Neuronal stem cell (in vitro differentiated cells): ENCODE results near the gene ARHGAP26.

ENCODE experiments used
- DNase-seq: peaks from one replicate; pipeline ENCODE4 v3.0.0-alpha.2; 2013; ENCODE audit warnings: low spot score
- H2AFZ ChIP-seq: one replicate; pipeline ENCODE4 v1.6.1; 2013; ENCODE audit warnings: mild to moderate bottlenecking, low read length, inconsistent platforms
- H2AK5ac ChIP-seq: 2 replicates; pipeline ENCODE4 v1.6.1; 2013; ENCODE audit warnings: low read depth, mild to moderate bottlenecking, inconsistent platforms, low read length, moderate library complexity, mixed read lengths
- H2BK120ac ChIP-seq: 2 replicates; pipeline ENCODE4 v1.6.1; 2013; ENCODE audit warnings: low read depth, mild to moderate bottlenecking, inconsistent platforms, low read length, moderate library complexity, mixed read lengths
- H2BK12ac ChIP-seq: one replicate; pipeline ENCODE4 v1.6.1; 2013; ENCODE audit warnings: low read length, inconsistent platforms
- H2BK15ac ChIP-seq: 2 replicates; pipeline ENCODE4 v1.6.1; 2013; ENCODE audit warnings: mild to moderate bottlenecking, low read length, inconsistent platforms, mixed read lengths
- H2BK5ac ChIP-seq: one replicate; pipeline ENCODE4 v1.6.1; 2013; ENCODE audit warnings: inconsistent platforms, mild to moderate bottlenecking, low read length, moderate library complexity
- H3K14ac ChIP-seq: one replicate; pipeline ENCODE4 v1.6.1; 2013; ENCODE audit warnings: low read length, inconsistent platforms
- H3K18ac ChIP-seq: 2 replicates; pipeline ENCODE4 v1.6.1; 2013; ENCODE audit warnings: low read length, inconsistent platforms
- H3K23ac ChIP-seq: 2 replicates; pipeline ENCODE4 v1.6.1; 2013; ENCODE audit warnings: low read depth, mild to moderate bottlenecking, mixed read lengths, low read length, inconsistent platforms; ENCODE audit not compliant: poor library complexity
- H3K27ac ChIP-seq: replicated peaks from 3 replicates; pipeline ENCODE4 v1.5.1; 2013; ENCODE audit warnings: low read length, inconsistent platforms
- H3K27me3 ChIP-seq, 3 experiments: 2 replicates each; pipeline ENCODE4 v1.6.1; 2013; ENCODE audit warnings: low read length in 3 of 3, mild to moderate bottlenecking in 2 of 3, inconsistent platforms in 1 of 3, low read depth in 1 of 3, mixed read lengths in 1 of 3, moderate library complexity in 1 of 3; ENCODE audit not compliant: control insufficient read depth in 3 of 3, insufficient read depth in 3 of 3
- H3K36me3 ChIP-seq, 2 donors: replicated peaks in 1 of 2; 2 replicates each; pipeline ENCODE4 v1.6.1; 2013; ENCODE audit warnings: low read length in 2 of 2; ENCODE audit not compliant: control insufficient read depth in 2 of 2, insufficient read depth in 2 of 2
- H3K4ac ChIP-seq: 2 replicates; pipeline ENCODE4 v1.6.1; 2013; ENCODE audit warnings: inconsistent platforms, mild to moderate bottlenecking, low read length, moderate library complexity
- H3K4me1 ChIP-seq, 2 donors: 1 replicate in 1 of 2; 2 replicates in 1 of 2; pipeline ENCODE4 v1.6.1; 2013; ENCODE audit warnings: low read length in 2 of 2, low read depth in 1 of 2; ENCODE audit not compliant: control insufficient read depth in 2 of 2, insufficient read depth in 1 of 2
- H3K4me2 ChIP-seq: one replicate; pipeline ENCODE4 v1.6.1; 2013; ENCODE audit warnings: mild to moderate bottlenecking, low read length, inconsistent platforms; ENCODE audit not compliant: insufficient read depth, poor library complexity, severe bottlenecking
- H3K4me3 ChIP-seq, 2 donors: 2 replicates each; pipeline ENCODE4 v1.5.1; 2013; ENCODE audit warnings: low read length in 2 of 2, mild to moderate bottlenecking in 2 of 2, inconsistent platforms in 1 of 2, moderate library complexity in 1 of 2
- H3K79me1 ChIP-seq: one replicate; pipeline ENCODE4 v1.6.1; 2013; ENCODE audit warnings: low read depth, mild to moderate bottlenecking, inconsistent platforms, low read length, moderate library complexity
- H3K9ac ChIP-seq: one replicate; pipeline ENCODE4 v1.6.1; 2013; ENCODE audit warnings: mild to moderate bottlenecking, low read depth, low read length, inconsistent platforms; ENCODE audit not compliant: poor library complexity
- H3K9me3 ChIP-seq, 2 donors: replicated peaks in 1 of 2; 2 replicates each; pipeline versions ENCODE3 to v1.6.1; 2013; ENCODE audit warnings: low read length in 2 of 2, mild to moderate bottlenecking in 2 of 2, inconsistent platforms in 1 of 2, low read depth in 1 of 2, mixed read lengths in 1 of 2, moderate library complexity in 1 of 2; ENCODE audit not compliant: control insufficient read depth in 2 of 2, insufficient read depth in 1 of 2
- H4K8ac ChIP-seq: one replicate; pipeline ENCODE4 v1.6.1; 2013; ENCODE audit warnings: low read depth, mild to moderate bottlenecking, inconsistent platforms, low read length, moderate library complexity
- H4K91ac ChIP-seq: one replicate; pipeline ENCODE4 v1.6.1; 2013; ENCODE audit warnings: low read length, low read depth, mild to moderate bottlenecking, inconsistent platforms; ENCODE audit not compliant: poor library complexity
- WGBS, 2 donors: extraction: QIAGEN DNeasy Blood & Tissue Kit; methylation state at CpG; one replicate each; pipeline ENCODE4 v1.1.7; 2013; ENCODE audit warnings: missing lambda C conversion rate in 2 of 2, mixed read lengths in 1 of 2; ENCODE audit not compliant: insufficient read length in 2 of 2, insufficient replicate concordance in 1 of 2; ENCODE audit errors: extremely low coverage in 2 of 2; 5-methylcytosine and 5-hydroxymethylcytosine counted together

The ARHGAP26 gene

DNA sequence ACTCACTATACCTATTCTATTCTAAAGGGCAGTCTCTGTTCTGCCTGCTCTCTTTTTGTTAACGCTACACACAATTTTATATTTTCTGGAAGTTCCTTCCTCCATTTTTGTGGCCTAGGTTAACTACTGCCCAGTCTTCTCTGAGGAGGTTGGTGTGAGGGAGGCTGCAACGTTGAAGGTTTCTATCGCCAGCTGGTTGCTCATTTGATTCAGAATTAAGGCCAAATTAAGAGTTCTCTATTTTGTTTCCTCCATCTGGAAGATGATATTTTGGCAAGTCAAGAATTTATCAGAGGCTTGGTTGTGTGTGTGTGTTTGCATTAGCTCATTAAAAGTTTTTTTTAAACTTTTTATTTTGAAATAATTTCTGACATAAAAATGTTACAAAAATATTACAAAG lies 175.1 kb downstream of the ARHGAP26 start:
- H3K79me1 ChIP-seq: no peaks in the 10 kb centered on the region
- WGBS, 2 donors: no CpG with 5 or more reads among the region's 3 CpGs

DNA sequence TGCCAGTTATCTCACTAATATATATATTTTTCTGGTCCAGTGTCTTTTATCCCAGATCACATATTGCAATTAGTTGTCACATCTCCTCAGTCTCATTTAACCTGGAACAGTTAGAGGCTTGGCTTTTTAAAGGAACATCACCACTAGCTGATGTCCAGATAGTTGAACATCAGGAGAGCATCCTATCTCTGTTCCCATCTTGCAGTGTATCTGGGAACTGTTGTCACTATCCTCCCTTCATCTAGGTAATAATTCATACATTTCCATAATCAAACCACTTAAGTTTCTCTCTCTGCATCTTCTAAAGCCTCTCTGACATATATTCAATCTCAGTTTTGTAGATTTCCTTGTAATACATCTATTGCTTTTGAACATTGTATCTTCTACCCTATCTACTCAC lies 175.7 kb downstream of the ARHGAP26 start:
- Histone ChIP-seq H2AFZ (no peak overlapping the region), H3K23ac (no peak overlapping the region), H3K9me3 (no peaks in the 10 kb centered on the region), H3K4me1 (peaks cover 0 to 1% of the 10 kb centered on the region in 2 donors), H2BK120ac (no peak overlapping the region), H3K27me3 (no peaks in the 10 kb centered on the region), H4K8ac (no peak overlapping the region), H3K9ac (no peak overlapping the region), H3K79me1 (no peaks in the 10 kb centered on the region), H3K36me3 (no peaks in the 10 kb centered on the region), H2BK12ac (no peak overlapping the region), H3K4me2 (no peak overlapping the region), H2AK5ac (no peak overlapping the region), H3K18ac (no peak overlapping the region), H3K27ac (no peak overlapping the region), H2BK5ac (no peak overlapping the region), H2BK15ac (no peak overlapping the region), H3K4ac (no peak overlapping the region), H3K4me3 (no peak overlapping the region), H4K91ac (no peak overlapping the region), H3K14ac (no peak overlapping the region)
- DNase-seq: no peak

More for the DNA sequence above, 175.1 kb downstream of the ARHGAP26 start:
- H2AFZ ChIP-seq: no peak overlapping the region
- no peaks in the 10 kb centered on the region for H3K36me3 ChIP-seq
- H3K9ac ChIP-seq: no peak overlapping the region
- no peak overlapping the region for H4K91ac ChIP-seq
- no peak overlapping the region for H2BK12ac ChIP-seq
- no peak overlapping the region for H3K4me2 ChIP-seq
- H3K27ac ChIP-seq: no peak overlapping the region
- no peak overlapping the region for H3K4me3 ChIP-seq
- H3K14ac ChIP-seq: no peak overlapping the region
- no peak overlapping the region for H2BK120ac ChIP-seq
- no peak overlapping the region for H3K4ac ChIP-seq
- H3K18ac ChIP-seq: no peak overlapping the region
- DNase-seq: no peak
- no peak overlapping the region for H2BK15ac ChIP-seq
- no peak overlapping the region for H2AK5ac ChIP-seq
- peaks cover 0 to 1% of the 10 kb centered on the region in 2 donors for H3K4me1 ChIP-seq
- H4K8ac ChIP-seq: no peak overlapping the region
- H3K27me3 ChIP-seq: no peaks in the 10 kb centered on the region
- H2BK5ac ChIP-seq: no peak overlapping the region
- no peaks in the 10 kb centered on the region for H3K9me3 ChIP-seq
- no peak overlapping the region for H3K23ac ChIP-seq

DNA sequence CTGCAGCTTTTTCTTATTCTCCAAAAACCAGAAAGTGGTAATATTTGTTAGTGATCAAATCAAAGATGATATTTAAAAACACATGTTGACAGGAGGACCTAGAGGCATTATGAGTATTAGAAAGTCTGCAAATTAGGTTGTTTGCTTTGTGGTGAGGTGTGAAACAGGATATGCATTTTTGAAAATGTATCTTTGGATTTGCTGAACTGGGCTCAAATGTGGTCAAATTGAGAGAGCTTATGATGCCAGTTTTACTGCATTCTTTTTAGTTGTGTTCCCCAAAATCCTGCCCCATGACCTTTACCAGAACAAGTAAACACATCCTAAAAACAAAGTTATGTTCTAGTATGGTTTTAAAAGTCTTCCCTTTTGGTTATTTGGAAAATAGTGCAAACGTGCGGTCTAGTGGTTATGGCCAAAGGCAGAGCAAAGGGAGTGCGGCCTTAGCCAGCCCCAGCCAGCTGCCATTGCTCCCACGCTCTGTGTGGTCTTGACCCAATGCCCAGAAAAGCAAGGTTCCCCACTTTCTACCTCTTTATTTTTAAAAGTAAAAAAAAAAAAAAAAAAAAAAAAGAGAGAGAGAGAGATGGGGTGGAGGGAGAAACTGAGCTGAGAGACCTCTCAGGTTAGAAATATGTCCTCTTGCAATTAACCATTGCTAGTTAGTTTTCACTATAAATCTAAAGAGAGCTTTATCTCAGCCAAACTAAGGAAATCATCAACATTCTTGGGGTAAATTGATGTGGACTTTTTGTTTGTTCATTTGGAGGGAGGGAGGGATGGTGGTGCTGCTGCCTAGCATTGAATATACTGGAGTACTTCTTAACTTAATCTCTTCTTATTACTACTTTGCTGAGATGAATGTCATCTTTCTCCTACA lies 176.6 kb downstream of the ARHGAP26 start:
- Histone ChIP-seq H3K27ac (no peak overlapping the region), H3K4me1 (peaks cover 0 to 1% of the 10 kb centered on the region in 2 donors), H3K14ac (no peak overlapping the region), H2BK120ac (no peak overlapping the region), H3K4me2 (no peak overlapping the region), H4K91ac (no peak overlapping the region), H3K36me3 (no peaks in the 10 kb centered on the region), H2BK12ac (no peak overlapping the region), H3K27me3 (no peaks in the 10 kb centered on the region), H2BK5ac (no peak overlapping the region), H2BK15ac (no peak overlapping the region), H3K23ac (no peak overlapping the region), H4K8ac (no peak overlapping the region), H3K4ac (no peak overlapping the region), H3K9ac (no peak overlapping the region), H3K9me3 (no peaks in the 10 kb centered on the region), H2AK5ac (no peak overlapping the region), H3K79me1 (no peaks in the 10 kb centered on the region), H3K4me3 (no peak overlapping the region), H2AFZ (no peak overlapping the region), H3K18ac (no peak overlapping the region)
- DNase-seq: no peak
- WGBS, 2 donors: no CpG with 5 or more reads among the region's 4 CpGs

DNA sequence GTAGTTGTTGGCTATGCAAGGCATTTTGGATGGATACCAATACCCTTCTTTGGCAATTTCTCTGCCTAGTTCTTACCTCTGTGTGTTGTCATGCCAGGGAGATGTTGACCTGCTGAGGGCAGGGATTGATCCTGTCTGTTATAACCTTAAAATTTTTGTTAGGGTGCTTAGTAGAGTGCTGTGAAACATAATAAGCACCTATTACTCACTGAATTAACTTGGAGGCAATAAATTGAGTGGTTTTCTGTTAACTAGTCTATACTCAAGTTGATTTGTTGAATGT lies 177.2 kb downstream of the ARHGAP26 start:
- Histone ChIP-seq H2AFZ (no peak overlapping the region), H3K14ac (no peak overlapping the region), H3K4me2 (no peak overlapping the region), H3K4ac (no peak overlapping the region), H3K9ac (no peak overlapping the region), H4K91ac (no peak overlapping the region), H2BK12ac (no peak overlapping the region), H3K4me3 (no peak overlapping the region), H2BK120ac (no peak overlapping the region), H3K79me1 (no peaks in the 10 kb centered on the region), H3K4me1 (peaks cover 0 to 1% of the 10 kb centered on the region in 2 donors), H2AK5ac (no peak overlapping the region), H3K27ac (no peak overlapping the region), H2BK15ac (no peak overlapping the region), H4K8ac (no peak overlapping the region), H3K23ac (no peak overlapping the region), H3K9me3 (no peaks in the 10 kb centered on the region), H3K36me3 (no peaks in the 10 kb centered on the region), H2BK5ac (no peak overlapping the region), H3K18ac (no peak overlapping the region), H3K27me3 (no peaks in the 10 kb centered on the region)
- no peak for DNase-seq
